GM12872 (cell line): ENCODE measurements around the gene COMMD1.

Source experiments
- TF ChIP-seq, protein P1 (sequence below): IDR thresholded peaks from 3 replicates; pipeline ENCODE4 v1.5.1; 2011; ENCODE audit warnings: low read depth, mild to moderate bottlenecking, low read length, moderate library complexity; ENCODE audit not compliant: insufficient read depth

Gene COMMD1

GRCh38 chr2:61885896-61886603 lies 19.4 kb upstream of the COMMD1 start:
- TF ChIP-seq, protein P1, sequence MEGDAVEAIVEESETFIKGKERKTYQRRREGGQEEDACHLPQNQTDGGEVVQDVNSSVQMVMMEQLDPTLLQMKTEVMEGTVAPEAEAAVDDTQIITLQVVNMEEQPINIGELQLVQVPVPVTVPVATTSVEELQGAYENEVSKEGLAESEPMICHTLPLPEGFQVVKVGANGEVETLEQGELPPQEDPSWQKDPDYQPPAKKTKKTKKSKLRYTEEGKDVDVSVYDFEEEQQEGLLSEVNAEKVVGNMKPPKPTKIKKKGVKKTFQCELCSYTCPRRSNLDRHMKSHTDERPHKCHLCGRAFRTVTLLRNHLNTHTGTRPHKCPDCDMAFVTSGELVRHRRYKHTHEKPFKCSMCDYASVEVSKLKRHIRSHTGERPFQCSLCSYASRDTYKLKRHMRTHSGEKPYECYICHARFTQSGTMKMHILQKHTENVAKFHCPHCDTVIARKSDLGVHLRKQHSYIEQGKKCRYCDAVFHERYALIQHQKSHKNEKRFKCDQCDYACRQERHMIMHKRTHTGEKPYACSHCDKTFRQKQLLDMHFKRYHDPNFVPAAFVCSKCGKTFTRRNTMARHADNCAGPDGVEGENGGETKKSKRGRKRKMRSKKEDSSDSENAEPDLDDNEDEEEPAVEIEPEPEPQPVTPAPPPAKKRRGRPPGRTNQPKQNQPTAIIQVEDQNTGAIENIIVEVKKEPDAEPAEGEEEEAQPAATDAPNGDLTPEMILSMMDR: no peak

DNA sequence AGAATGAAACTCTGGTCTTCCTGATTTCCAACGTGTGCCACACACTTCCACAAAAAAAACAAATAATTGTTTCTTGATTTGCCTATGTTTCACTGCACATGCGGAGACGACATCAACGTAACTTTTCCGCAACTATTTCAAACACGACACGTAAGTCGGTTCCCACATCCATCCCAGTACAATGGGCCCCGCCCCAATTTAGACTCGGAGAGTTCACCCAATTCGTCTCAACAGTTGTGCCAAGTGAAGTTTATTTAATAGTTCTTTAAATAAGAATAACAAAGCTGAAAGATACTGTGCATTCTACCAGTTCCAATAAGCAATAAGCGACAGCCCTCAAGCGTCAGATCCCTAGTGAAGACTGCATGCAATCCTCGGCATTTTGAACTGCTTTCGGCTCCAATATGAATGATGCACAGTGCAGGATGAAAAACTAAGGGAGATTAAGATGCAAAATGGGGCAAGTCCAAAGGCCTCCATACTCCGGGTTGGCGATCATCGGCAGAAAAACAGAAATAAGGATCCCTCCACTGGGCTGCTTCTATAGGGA lies 17.7 kb upstream of the COMMD1 start:
- TF ChIP-seq, protein P1: no peak

GRCh38 chr2:61888267-61889055 lies 17.0 kb upstream of the COMMD1 start, which contains the start of gene CCT4:
CCT4 (minus strand) TSS chr2:61888656; CDS start chr2:61888507, 149 bp downstream.
- TF ChIP-seq, protein P1: no peak

DNA sequence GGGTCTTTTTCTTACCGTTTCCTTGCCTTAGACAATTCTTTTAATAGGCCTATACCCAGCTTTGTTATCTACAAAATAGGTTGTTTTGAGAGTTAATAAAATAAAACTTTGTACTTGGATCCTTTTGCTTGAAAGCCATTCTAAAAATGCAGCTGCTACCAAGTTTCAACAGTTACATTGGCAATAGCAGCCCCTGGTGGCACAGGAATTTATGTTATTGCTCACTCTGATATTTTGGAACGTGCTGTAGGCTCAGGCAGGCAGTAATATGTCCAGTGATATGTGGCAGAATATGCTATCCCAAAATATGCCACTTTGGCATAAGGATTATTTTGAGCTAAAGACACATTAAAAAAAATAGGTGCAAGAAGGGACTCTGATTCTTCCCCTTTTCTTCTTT lies 6.7 kb upstream of the COMMD1 start:
- TF ChIP-seq, protein P1: peak; percentile 56; the same call in 2 of the 3 replicates

DNA sequence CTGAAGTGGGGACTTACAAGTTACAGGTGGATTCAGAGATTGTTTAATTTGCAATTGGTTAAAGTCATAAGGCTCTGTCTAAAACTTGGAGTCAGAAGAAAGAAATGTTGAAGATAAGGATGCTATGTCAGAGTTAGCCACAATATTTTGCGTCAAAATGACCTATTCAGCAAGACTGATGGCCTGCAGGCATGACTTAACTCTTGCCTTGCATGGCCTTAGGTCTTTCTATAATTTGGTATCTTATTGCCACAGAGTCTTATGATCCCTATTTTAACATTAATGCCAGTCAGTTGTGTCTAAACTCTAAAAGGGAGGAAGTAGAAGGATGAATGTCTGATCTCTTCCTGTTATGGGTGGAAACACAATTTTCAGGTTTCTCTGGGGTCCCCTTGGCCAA lies 5.2 kb upstream of the COMMD1 start:
- TF ChIP-seq, protein P1: no peak

- TF ChIP-seq, protein P1: no peak
Measured at GRCh38 chr2:61906186-61906470, 654 bp downstream of the COMMD1 start.

GRCh38 chr2:61909116-61909515 lies 3.6 kb downstream of the COMMD1 start:
- TF ChIP-seq, protein P1: no peak
